ENCODE data around the gene ALOX5AP.

GRCh38 chr13:30750036-30750435 lies 14.7 kb downstream of the ALOX5AP start:
- TF ChIP-seq CTCF (IDR thresholded peaks at IDR 0.05; ENCODE audit: insufficient read depth, low read depth, low read length) = no peak
- TF ChIP-seq EZH2 (IDR thresholded peaks at IDR 0.05; ENCODE audit: insufficient read depth, low read length) = no peak

Data from astrocyte (in vitro differentiated cells and primary cell).